Measurements from ENCODE around the gene ALDH3B1.

DNA sequence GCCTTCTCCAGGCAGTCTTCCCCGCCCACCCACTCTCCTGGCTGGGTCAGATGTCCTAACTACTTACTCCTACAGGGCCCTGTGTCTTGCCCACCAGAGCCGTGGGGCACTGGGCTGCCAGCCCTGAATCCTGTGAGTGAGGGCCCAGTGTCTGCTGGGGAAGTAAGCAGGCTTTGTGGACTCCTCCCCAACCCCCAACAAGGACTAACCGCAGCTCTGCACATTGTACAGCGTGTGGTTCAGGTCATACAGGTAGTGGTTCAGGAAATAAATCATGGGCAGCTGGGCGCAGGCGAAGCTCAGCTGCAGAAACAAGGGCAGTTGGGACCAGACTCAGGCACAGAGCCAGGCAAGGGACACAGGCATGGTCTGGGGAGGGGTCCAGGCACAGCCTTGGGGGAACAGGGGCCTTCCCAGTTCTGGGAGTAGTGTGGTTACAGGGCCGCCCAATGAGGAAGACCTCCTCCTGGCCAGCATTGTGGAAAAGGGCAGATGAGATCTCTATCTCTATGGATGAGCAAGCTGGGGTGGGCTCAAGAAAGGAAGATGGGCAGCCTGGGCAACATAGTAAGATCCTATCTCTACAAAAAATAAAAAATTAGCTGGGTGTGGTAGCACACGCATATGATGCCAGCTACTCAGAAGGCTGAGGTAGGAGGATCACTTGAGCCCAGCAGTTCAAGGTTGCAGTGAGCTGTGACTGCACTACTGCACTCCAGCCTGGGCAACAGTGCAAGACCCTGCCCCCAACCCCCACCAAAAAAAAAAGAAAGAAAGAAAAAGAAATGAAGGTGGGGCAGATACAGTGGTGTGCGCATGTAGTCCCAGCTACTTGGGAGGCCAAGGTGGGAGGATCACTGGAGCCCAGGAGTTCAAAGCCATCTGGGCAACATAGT, 11.7 kb upstream of the ALDH3B1 start:
- no peak for TF ChIP-seq CTCF (optimal IDR thresholded peaks at IDR 0.05 in 1 of 3, IDR thresholded peaks at IDR 0.05 in 1 of 3, conservative IDR thresholded peaks at IDR 0.05 in 1 of 3; ENCODE audit: extremely low read depth in 1 of 3, insufficient read depth in 2 of 3, low read length in 3 of 3)
- TF ChIP-seq EZH2 (IDR thresholded peaks at IDR 0.05; ENCODE audit: low read length) = no peak
